ENCODE data around the gene NUDCD3. TPM values are rescaled to one million over a fixed set of nuclear protein-coding genes. Genes with fewer than 3 reads are reported as not detected.

The NUDCD3 gene
- total RNA-seq, 4 donors from 2014 or later, result 44.9 to 92.4 (median 73.0) TPM

DNA sequence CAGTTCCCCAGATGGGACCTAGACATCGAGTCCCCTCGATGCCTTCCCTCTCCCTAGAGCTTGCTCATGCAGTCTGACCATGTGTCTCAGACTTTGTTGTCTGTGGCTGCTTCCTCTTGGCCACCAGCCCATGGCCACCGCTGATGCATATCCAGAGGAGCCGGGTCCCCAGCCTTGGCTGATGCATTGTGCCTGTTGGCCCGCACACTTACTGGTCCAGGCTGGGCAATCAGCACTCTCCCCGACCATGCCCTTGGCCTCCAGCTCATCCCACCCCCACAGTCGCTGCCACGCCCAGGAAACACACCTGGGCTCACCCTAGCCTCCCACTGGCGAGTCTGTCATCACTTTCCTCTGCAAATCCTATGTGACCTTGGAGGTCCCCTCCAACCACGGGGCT, 40.5 kb upstream of the NUDCD3 start:
- H3K4me1 ChIP-seq, result no peaks in the 10 kb centered on the region
- H3K27me3 ChIP-seq, result no peaks in the 10 kb centered on the region
- 81% methylated on average over 10 of the region's 10 CpGs for WGBS
- TF ChIP-seq POLR2A (IDR thresholded peaks at IDR 0.05; ENCODE audit: low read depth) (no peak), POLR2AphosphoS5 (IDR thresholded peaks at IDR 0.05) (no peak), EP300 (IDR thresholded peaks at IDR 0.05) (no peak)
- TF ChIP-seq, protein P1, sequence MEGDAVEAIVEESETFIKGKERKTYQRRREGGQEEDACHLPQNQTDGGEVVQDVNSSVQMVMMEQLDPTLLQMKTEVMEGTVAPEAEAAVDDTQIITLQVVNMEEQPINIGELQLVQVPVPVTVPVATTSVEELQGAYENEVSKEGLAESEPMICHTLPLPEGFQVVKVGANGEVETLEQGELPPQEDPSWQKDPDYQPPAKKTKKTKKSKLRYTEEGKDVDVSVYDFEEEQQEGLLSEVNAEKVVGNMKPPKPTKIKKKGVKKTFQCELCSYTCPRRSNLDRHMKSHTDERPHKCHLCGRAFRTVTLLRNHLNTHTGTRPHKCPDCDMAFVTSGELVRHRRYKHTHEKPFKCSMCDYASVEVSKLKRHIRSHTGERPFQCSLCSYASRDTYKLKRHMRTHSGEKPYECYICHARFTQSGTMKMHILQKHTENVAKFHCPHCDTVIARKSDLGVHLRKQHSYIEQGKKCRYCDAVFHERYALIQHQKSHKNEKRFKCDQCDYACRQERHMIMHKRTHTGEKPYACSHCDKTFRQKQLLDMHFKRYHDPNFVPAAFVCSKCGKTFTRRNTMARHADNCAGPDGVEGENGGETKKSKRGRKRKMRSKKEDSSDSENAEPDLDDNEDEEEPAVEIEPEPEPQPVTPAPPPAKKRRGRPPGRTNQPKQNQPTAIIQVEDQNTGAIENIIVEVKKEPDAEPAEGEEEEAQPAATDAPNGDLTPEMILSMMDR (IDR thresholded peaks at IDR 0.05), result no peak
- no peak overlapping the region for H3K4me3 ChIP-seq
- peaks cover 0 to 18% (median 8%) of the 10 kb centered on the region in 4 donors for H3K9me3 ChIP-seq
- H3K36me3 ChIP-seq, result no peaks in the 10 kb centered on the region
- intact Hi-C loops (cut with DNase I), result no loop called here
- no peak for DNase-seq (ENCODE audit: extremely low spot score)
- no peak overlapping the region for H3K27ac ChIP-seq (replicated peaks in 1 of 4)

DNA sequence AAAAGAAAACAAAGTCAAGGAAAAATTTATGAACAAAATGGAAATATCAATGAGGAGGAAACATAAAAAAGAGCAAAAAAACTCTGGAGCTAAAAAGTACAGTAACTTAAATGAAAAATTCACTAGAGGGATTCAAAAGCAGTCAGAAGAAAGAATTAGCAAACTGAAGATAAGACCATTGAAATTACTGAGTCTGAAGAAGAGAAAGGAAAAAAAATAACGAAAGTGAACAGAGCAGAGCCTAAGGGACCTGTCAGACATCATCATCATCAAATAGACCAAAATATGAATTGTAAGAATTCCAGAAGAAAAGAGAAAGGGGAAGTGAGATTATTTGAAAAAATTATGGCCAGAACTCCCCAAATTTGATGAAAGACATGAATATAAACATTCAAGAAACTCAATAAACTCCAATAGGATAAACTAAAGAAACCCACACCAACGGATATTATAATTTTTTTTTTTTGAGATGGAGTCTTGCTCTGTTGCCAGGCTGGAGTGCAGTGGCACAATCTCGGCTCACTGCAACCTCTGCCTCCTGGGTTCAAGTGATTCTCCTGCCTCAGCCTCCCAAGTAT, 34.4 kb upstream of the NUDCD3 start:
- no peak for DNase-seq (ENCODE audit: extremely low spot score)
- Histone ChIP-seq H3K9me3 (peaks cover 0 to 37% (median 23%) of the 10 kb centered on the region in 4 donors), H3K4me3 (no peak overlapping the region), H3K27ac (replicated peaks in 1 of 4) (no peak overlapping the region), H3K27me3 (no peaks in the 10 kb centered on the region), H3K4me1 (no peaks in the 10 kb centered on the region), H3K36me3 (no peaks in the 10 kb centered on the region)
- WGBS, result 76% methylated on average over 3 of the region's 3 CpGs
- intact Hi-C loops (cut with DNase I), result no loop called here
- TF ChIP-seq POLR2AphosphoS5 (IDR thresholded peaks at IDR 0.05) (no peak), POLR2A (IDR thresholded peaks at IDR 0.05; ENCODE audit: low read depth) (no peak), EP300 (IDR thresholded peaks at IDR 0.05) (no peak)
- TF ChIP-seq, protein P1 (IDR thresholded peaks at IDR 0.05), result no peak

DNA sequence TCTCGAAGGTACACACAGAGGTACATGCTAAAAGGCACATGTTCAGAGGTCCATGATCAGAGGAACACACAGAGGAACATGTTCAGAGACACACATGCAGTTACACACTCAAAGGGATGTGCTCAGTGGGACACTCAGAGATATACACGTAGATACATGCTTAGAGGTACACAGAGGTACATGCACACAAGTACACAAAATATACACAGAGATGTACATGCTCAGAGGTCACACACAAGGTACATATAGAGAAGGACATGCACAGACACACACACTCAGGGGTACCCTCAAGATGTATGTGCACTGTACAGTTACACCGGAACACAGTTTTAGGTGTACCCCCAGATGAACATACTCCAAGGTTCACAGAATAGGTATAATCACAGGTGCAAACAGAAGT, 31.9 kb upstream of the NUDCD3 start:
- Histone ChIP-seq H3K9me3 (peaks cover 0 to 31% (median 23%) of the 10 kb centered on the region in 4 donors), H3K27me3 (no peaks in the 10 kb centered on the region), H3K4me3 (no peak overlapping the region), H3K27ac (replicated peaks in 1 of 4) (no peak overlapping the region), H3K4me1 (no peaks in the 10 kb centered on the region), H3K36me3 (no peaks in the 10 kb centered on the region)
- intact Hi-C loops (cut with DNase I), result no loop called here
- TF ChIP-seq POLR2AphosphoS5 (IDR thresholded peaks at IDR 0.05), result no peak
- TF ChIP-seq POLR2A (IDR thresholded peaks at IDR 0.05; ENCODE audit: low read depth), result no peak
- TF ChIP-seq, protein P1 (IDR thresholded peaks at IDR 0.05), result no peak
- TF ChIP-seq EP300 (IDR thresholded peaks at IDR 0.05), result no peak
- WGBS, result 88% methylated on average over 3 of the region's 3 CpGs
- DNase-seq (ENCODE audit: extremely low spot score), result no peak

DNA sequence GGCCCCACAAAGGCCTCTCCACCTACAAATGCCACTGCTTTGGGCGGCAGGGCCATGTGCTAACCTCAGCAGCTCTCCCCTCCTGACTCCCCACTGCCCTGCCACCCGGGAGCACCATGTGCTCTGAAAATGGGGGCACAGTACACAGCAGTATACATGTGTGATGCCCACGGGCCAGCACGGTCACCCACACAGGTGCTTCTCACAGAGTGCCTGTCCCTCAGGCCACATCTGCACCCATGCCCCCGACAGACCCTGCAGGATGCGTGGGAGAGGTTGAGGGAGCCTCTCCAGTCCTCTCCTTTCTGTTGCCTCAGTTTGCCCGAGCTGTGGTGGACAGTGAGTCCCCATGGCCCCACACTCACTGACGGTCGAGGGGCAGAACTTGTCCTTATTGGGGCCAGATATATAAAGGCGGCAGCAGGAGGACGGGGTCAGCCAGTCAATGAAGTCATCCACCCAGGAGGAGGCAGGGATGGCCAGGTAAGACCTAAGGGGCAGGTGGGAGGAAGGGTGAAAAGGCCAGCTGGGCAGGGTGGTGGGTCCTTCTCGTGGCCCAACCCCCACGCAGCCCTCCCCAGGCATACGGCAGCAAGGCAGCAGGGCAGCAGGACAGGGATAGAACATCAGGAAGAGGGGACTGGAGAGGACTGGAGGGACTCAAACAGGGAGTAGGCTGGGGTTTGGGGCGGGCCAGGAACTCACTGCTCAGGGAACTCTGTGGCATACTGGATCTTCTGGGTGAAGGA, 31.1 kb upstream of the NUDCD3 start:
- DNase-seq (ENCODE audit: extremely low spot score), result no peak
- Histone ChIP-seq H3K36me3 (no peaks in the 10 kb centered on the region), H3K4me1 (no peaks in the 10 kb centered on the region), H3K4me3 (no peak overlapping the region), H3K9me3 (peaks cover 0 to 24% (median 17%) of the 10 kb centered on the region in 4 donors), H3K27ac (replicated peaks in 1 of 4) (no peak overlapping the region), H3K27me3 (no peaks in the 10 kb centered on the region)
- intact Hi-C loops (cut with DNase I), result no loop called here
- TF ChIP-seq POLR2A (IDR thresholded peaks at IDR 0.05; ENCODE audit: low read depth) (no peak), POLR2AphosphoS5 (IDR thresholded peaks at IDR 0.05) (no peak), EP300 (IDR thresholded peaks at IDR 0.05) (no peak)
- TF ChIP-seq, protein P1 (IDR thresholded peaks at IDR 0.05), result no peak
- 85% methylated on average over 7 of the region's 15 CpGs for WGBS

All from esophagus muscularis mucosa (tissue), 4 donors.